HepG2 (cell line): ENCODE data around the gene NLRC5. TPM values are rescaled to one million over a fixed set of nuclear protein-coding genes. Genes with fewer than 3 reads are reported as not detected.

Source experiments
- AFF4 ChIP-seq: sonication (generic); formaldehyde crosslinking; IDR thresholded peaks from 2 replicates; pipeline ENCODE4 v1.4.0; 2020; ENCODE audit warnings: missing genetic modification reagents
- AHDC1 ChIP-seq: sonication (generic); formaldehyde crosslinking; IDR thresholded peaks from 2 replicates; pipeline ENCODE4 v1.5.1; 2020; ENCODE audit warnings: mild to moderate bottlenecking, missing genetic modification reagents, borderline replicate concordance
- ARID2 ChIP-seq: sonication (generic); formaldehyde crosslinking; IDR thresholded peaks from 2 replicates; pipeline ENCODE4 v1.8.1; 2022; ENCODE audit warnings: mild to moderate bottlenecking, missing genetic modification reagents, borderline replicate concordance
- ATF3 ChIP-seq: sonication (generic); formaldehyde crosslinking; IDR thresholded peaks from 2 replicates; pipeline ENCODE4 v1.4.0; 2020; ENCODE audit warnings: missing genetic modification reagents
- EED ChIP-seq: sonication (generic); formaldehyde crosslinking; IDR thresholded peaks from 2 replicates; pipeline ENCODE4 v1.5.0; 2020; ENCODE audit warnings: mild to moderate bottlenecking, missing genetic modification reagents
- FOXA3 ChIP-seq: IDR thresholded peaks from 2 replicates; pipeline ENCODE4 v1.6.1; 2016; ENCODE audit warnings: missing genetic modification reagents, missing compliant biosample characterization
- MTF2 ChIP-seq: sonication (generic); formaldehyde crosslinking; IDR thresholded peaks from 2 replicates; pipeline ENCODE4 v1.5.0; 2020; ENCODE audit warnings: missing genetic modification reagents, borderline replicate concordance
- NBN ChIP-seq: fragments of 450-650 bp; conservative IDR thresholded peaks from 2 replicates; pipeline ENCODE4 v1.6.1; 2017
- NR2F6 ChIP-seq, 2 experiments: IDR thresholded peaks; 2 replicates each; pipeline ENCODE4 v1.6.1; 2016; ENCODE audit warnings: antibody characterized with exemption in 1 of 2, mild to moderate bottlenecking in 1 of 2
- PRPF4 ChIP-seq: fragments of 200-400 bp; formaldehyde crosslinking; IDR thresholded peaks from 2 replicates; pipeline ENCODE4 v1.6.1; 2016; ENCODE audit warnings: low read length, low read depth; ENCODE audit not compliant: poor library complexity, severe bottlenecking
- RELA ChIP-seq: sonication (generic); formaldehyde crosslinking; IDR thresholded peaks from 2 replicates; pipeline ENCODE4 v1.4.0; 2020; ENCODE audit warnings: missing genetic modification reagents
- TBL1XR1 ChIP-seq: fragments of 150-350 bp; IDR thresholded peaks from 2 replicates; pipeline ENCODE4 v1.6.1; 2014; ENCODE audit warnings: borderline replicate concordance, low read length; ENCODE audit not compliant: partially characterized antibody
- TGIF2 ChIP-seq: IDR thresholded peaks from 2 replicates; pipeline ENCODE4 v1.6.1; 2016; ENCODE audit warnings: control low read depth, missing compliant biosample characterization
- ZFP36 ChIP-seq: fragments of 150-350 bp; IDR thresholded peaks from 2 replicates; pipeline ENCODE4 v1.6.1; 2018; ENCODE audit warnings: borderline replicate concordance, low read length, low read depth; ENCODE audit not compliant: partially characterized antibody
- ZFP62 ChIP-seq: sonication (generic); formaldehyde crosslinking; IDR thresholded peaks from 2 replicates; pipeline ENCODE4 v1.4.0; 2020; ENCODE audit warnings: missing genetic modification reagents
- ZFX ChIP-seq: sonication (generic); formaldehyde crosslinking; IDR thresholded peaks from 2 replicates; pipeline ENCODE4 v1.4.0; 2020; ENCODE audit warnings: mild to moderate bottlenecking, low read depth, missing genetic modification reagents, moderate library complexity
- ZNF460 ChIP-seq: sonication (generic); formaldehyde crosslinking; IDR thresholded peaks from 2 replicates; pipeline ENCODE4 v1.5.1; 2020; ENCODE audit warnings: missing genetic modification reagents, mild to moderate bottlenecking, borderline replicate concordance
- ZNF772 ChIP-seq: sonication (generic); formaldehyde crosslinking; IDR thresholded peaks from 2 replicates; pipeline ENCODE4 v1.5.0; 2020; ENCODE audit warnings: mild to moderate bottlenecking, missing genetic modification reagents
- ZZZ3 ChIP-seq: sonication (generic); formaldehyde crosslinking; IDR thresholded peaks from 2 replicates; pipeline ENCODE4 v1.4.0; 2020; ENCODE audit warnings: missing genetic modification reagents, mild to moderate bottlenecking, borderline replicate concordance
- polyA plus RNA-seq, 8 experiments: library from polyadenylated mRNA; depleted of rRNA in 3 of 8; stranded (reverse) in 7 of 8; unstranded in 1 of 8; fragments of >200 nt; fragmentation: Illumina TruSeq in 4 of 8; extraction: Trizol in 4 of 8; gene quantifications; 2 replicates each; pipeline versions ENCODE4 v1.2.1 to v1.2.3, GENCODE V29; 2011 to 2016; ENCODE audit warnings: low read depth in 4 of 8, missing spikeins in 1 of 8, mixed read lengths in 1 of 8; ENCODE audit not compliant: insufficient read depth in 1 of 8
- total RNA-seq, 5 experiments: library from RNA; depleted of rRNA; stranded (reverse); fragments of >200 nt; fragmentation: Illumina TruSeq; extraction: Trizol; gene quantifications; 2 replicates each; pipeline ENCODE4 v1.2.3, GENCODE V29; 2016; ENCODE audit warnings: low read depth in 1 of 5

Gene NLRC5
- total and polyA plus RNA-seq, 2 of the 13 experiments (the other 11 are each of a cell fraction or from before 2014, with no cell fraction given): 6.3 to 12.7 TPM

- TF ChIP-seq AHDC1 (CRISPR knock-in tag) (0 out of 2 replicates have a peak, but pooled peaks have one; percentile 36), FOXA3 (CRISPR knock-in tag) (peak; percentile 37; the same call in 1 of the 2 replicates), NR2F6 (IDR thresholded peaks at IDR 0.05) (no peak), NR2F6 (CRISPR knock-in tag; IDR thresholded peaks at IDR 0.05) (peak; percentile 65), ATF3 (CRISPR knock-in tag) (no peak), ZFX (CRISPR knock-in tag) (peak; percentile 46; the same call in 1 of the 2 replicates), ZFP36 (no peak), TBL1XR1 (no peak), RELA (CRISPR knock-in tag) (0 out of 2 replicates have a peak, but pooled peaks have one; percentile 56), PRPF4 (no peak), MTF2 (CRISPR knock-in tag) (no peak), NBN (no peak), ZNF772 (CRISPR knock-in tag) (no peak), ZFP62 (CRISPR knock-in tag) (no peak), TGIF2 (CRISPR knock-in tag) (no peak), ARID2 (no peak), ZZZ3 (CRISPR knock-in tag) (no peak), ZNF460 (CRISPR knock-in tag) (no peak), EED (CRISPR knock-in tag) (0 out of 2 replicates have a peak, but pooled peaks have one; percentile 36), AFF4 (no peak)
These were observed 3.0 kb upstream of the NLRC5 start (continued) for GRCh38 chr16:56986361-56986760.
